Neural crest cell (in vitro differentiated cells): Measurements from ENCODE around the gene CCNG2. TPM values are rescaled to one million over a fixed set of nuclear protein-coding genes. Genes with fewer than 3 reads are reported as not detected.

ENCODE experiments used
- DNase-seq: peaks from one replicate; pipeline ENCODE4 v3.0.0; 2021; ENCODE audit warnings: low read depth, mixed read lengths, low spot score
- H3K27ac Mint-ChIP-seq: one replicate; pipeline ENCODE4 v1.8.0; 2021; ENCODE audit warnings: mild to moderate bottlenecking, mixed read lengths; ENCODE audit not compliant: unreplicated experiment
- H3K27me3 Mint-ChIP-seq: 2 replicates; pipeline ENCODE4 v1.8.0; 2021; ENCODE audit warnings: low read depth, mild to moderate bottlenecking, mixed read lengths
- H3K36me3 Mint-ChIP-seq: 2 replicates; pipeline ENCODE4 v1.8.0; 2021; ENCODE audit warnings: low read depth, mild to moderate bottlenecking, mixed read lengths
- H3K4me1 Mint-ChIP-seq: 2 replicates; pipeline ENCODE4 v1.8.0; 2021; ENCODE audit warnings: mixed read lengths
- H3K4me3 Mint-ChIP-seq: one replicate; pipeline ENCODE4 v1.8.0; 2021; ENCODE audit warnings: mild to moderate bottlenecking, mixed read lengths
- H3K9me3 Mint-ChIP-seq: 2 replicates; pipeline ENCODE4 v1.8.0; 2021; ENCODE audit warnings: mixed read lengths
- total RNA-seq: library from RNA; stranded (reverse); gene quantifications from 2 replicates; pipeline ENCODE4 v1.2.1, GENCODE V29; 2021
- TF ChIP-seq, protein P1 (sequence below): fragments of 200-600 bp; sonication (generic); conservative IDR thresholded peaks from 2 replicates; pipeline ENCODE4 v1.5.0; 2021; ENCODE audit warnings: antibody characterized with exemption, mild to moderate bottlenecking

CCNG2 gene
- total RNA-seq, 1 donor from 2014 or later, result 57.2 TPM

DNA sequence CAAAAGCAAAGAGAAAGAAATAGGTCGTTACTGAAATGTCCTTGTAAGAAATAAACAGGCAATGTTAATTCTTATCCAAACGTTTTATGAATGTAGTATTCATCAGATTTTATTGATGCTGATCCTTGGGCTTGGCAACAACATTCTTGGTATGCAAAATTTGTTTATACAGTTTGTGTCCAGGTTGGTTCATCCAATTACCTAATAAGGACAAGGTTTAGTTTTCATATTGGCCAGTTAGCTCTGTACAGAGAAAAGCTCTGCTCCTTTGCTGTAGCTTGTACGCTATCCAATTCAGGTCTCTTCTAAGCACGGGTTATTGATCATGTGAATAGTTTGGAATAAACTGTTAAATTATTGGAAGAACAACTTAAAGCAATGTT lies 14.4 kb upstream of the CCNG2 start:
- Mint-ChIP-seq H3K4me1 (peaks cover 18% of the 10 kb centered on the region), H3K9me3 (no peaks in the 10 kb centered on the region), H3K27me3 (no peaks in the 10 kb centered on the region), H3K4me3 (no peak overlapping the region), H3K27ac (no peak overlapping the region), H3K36me3 (no peaks in the 10 kb centered on the region)
- TF ChIP-seq, protein P1, sequence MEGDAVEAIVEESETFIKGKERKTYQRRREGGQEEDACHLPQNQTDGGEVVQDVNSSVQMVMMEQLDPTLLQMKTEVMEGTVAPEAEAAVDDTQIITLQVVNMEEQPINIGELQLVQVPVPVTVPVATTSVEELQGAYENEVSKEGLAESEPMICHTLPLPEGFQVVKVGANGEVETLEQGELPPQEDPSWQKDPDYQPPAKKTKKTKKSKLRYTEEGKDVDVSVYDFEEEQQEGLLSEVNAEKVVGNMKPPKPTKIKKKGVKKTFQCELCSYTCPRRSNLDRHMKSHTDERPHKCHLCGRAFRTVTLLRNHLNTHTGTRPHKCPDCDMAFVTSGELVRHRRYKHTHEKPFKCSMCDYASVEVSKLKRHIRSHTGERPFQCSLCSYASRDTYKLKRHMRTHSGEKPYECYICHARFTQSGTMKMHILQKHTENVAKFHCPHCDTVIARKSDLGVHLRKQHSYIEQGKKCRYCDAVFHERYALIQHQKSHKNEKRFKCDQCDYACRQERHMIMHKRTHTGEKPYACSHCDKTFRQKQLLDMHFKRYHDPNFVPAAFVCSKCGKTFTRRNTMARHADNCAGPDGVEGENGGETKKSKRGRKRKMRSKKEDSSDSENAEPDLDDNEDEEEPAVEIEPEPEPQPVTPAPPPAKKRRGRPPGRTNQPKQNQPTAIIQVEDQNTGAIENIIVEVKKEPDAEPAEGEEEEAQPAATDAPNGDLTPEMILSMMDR, result no peak
- no peak for DNase-seq

DNA sequence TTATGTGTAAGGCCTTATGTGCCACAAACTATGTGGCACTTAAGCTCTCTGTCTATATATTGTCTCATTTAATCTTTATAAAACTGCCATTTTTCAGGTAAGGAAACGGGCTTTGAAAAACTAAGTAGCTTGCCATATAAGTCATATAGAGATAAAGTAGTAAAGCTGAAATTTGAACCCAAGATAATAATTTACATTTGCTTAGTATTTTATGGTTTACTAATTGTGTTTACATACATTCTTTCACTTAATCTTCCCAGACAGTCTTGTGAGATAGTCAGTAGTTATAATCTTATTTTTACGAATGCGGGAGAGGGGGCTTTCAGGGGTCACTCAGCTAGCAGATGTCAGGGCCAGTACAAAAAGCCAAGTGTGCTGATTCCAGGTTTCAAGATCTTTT lies 13.9 kb upstream of the CCNG2 start:
- no peak overlapping the region for H3K4me3 Mint-ChIP-seq
- TF ChIP-seq, protein P1, result no peak
- H3K9me3 Mint-ChIP-seq, result no peaks in the 10 kb centered on the region
- H3K27ac Mint-ChIP-seq, result no peak overlapping the region
- H3K27me3 Mint-ChIP-seq, result no peaks in the 10 kb centered on the region
- no peak for DNase-seq
- H3K4me1 Mint-ChIP-seq, result peaks cover 18% of the 10 kb centered on the region
- no peaks in the 10 kb centered on the region for H3K36me3 Mint-ChIP-seq

DNA sequence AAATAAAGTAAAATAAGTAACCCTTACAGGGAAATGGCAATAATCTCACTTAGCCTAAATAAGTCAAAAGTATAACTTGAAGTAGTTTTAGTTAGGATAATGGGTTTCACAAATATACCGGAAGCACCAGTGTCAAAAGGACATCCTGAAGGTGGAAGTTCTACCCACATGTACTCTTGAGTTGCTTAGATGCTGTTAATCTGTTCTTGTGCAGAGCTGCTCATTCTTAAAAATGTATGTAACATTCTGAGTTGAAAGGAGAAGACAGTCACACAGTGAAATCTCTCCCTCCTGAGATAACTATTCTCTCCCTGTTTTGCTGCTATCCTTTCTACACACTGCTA lies 11.2 kb upstream of the CCNG2 start:
- TF ChIP-seq, protein P1, result no peak
- Mint-ChIP-seq H3K4me3 (no peak overlapping the region), H3K27ac (no peak overlapping the region), H3K36me3 (no peaks in the 10 kb centered on the region), H3K9me3 (no peaks in the 10 kb centered on the region), H3K4me1 (peaks cover 18% of the 10 kb centered on the region), H3K27me3 (no peaks in the 10 kb centered on the region)
- DNase-seq, result no peak

DNA sequence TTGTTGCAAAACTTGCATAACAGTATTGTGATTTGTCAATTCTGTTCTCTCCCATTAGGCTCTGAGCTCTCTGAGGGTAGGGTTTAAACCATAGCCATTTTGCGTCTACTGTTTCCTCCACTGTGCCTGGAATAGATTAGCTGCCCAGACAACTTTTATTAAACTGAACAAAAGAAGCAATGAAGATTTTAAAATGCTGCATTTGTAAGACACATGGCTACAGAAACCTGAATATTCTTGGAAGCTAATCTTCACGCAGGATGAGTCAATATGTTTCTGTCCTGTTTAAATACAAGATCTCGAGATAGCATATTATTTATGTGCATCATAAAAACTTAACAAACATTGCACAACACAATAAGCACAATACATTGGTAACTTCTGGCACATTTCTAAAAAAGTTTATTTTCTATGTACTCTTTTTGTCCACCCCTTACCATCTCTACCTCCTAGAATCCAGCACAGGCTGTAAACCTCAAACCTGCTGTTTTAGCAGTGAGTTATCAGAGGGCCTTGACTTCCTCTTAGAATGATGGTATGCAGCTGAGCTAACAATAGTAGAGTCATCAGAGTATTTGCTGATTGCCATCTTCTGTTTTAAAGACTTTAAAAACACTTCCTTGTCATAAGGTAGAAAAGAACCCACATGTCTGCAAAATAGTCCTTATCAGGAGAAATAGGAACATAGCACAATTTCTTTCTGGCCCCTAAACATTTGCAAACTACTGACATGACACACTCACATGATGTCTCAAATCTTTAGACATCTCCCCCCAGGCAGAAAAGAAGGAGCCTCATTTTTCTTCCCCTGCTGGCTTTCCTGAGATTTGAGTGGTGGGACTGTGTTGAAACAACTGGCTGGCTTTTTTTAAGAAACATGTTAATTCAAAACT lies 10.6 kb upstream of the CCNG2 start:
- no peaks in the 10 kb centered on the region for H3K27me3 Mint-ChIP-seq
- TF ChIP-seq, protein P1, result no peak
- no peak overlapping the region for H3K4me3 Mint-ChIP-seq
- DNase-seq, result no peak
- no peak overlapping the region for H3K27ac Mint-ChIP-seq
- no peaks in the 10 kb centered on the region for H3K36me3 Mint-ChIP-seq
- peaks cover 18% of the 10 kb centered on the region for H3K4me1 Mint-ChIP-seq
- no peaks in the 10 kb centered on the region for H3K9me3 Mint-ChIP-seq

DNA sequence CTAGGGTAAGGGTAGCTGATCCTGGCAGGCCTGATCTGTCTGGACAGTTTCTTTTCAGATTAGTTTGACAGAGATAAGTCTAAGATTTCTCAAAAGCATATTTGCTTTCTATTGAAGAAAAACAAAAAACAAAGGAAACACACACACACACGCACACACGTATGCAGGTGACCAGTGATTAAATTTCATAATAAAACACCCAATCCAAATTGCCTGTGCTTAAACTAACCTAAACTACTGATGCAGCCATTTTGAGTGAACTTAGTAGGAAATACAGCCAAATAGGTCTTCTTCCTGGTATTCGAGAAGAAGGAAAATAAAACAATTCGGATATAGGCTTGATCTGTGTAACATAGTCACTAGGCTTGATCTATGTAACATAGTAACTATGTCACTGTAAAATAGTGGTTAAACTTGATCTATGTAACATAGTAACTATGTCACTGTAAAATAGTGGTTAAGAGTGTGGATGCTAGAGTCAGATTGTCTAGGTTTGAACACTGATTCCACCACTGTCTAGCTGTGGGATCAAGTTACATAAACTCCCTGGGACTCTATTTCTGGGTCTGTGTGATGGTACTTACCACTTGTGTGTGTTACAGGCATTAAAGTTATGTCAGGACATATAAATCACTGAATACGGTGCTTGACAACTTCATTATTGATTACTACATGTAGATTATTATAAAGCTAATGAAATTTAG lies 9.8 kb upstream of the CCNG2 start:
- no peak overlapping the region for H3K4me3 Mint-ChIP-seq

More for the DNA sequence above, 9.8 kb upstream of the CCNG2 start:
- Mint-ChIP-seq H3K9me3 (no peaks in the 10 kb centered on the region), H3K36me3 (no peaks in the 10 kb centered on the region), H3K27ac (no peak overlapping the region), H3K4me1 (peaks cover 18% of the 10 kb centered on the region), H3K27me3 (no peaks in the 10 kb centered on the region)
- DNase-seq, result no peak
- TF ChIP-seq, protein P1, result no peak
